ENCODE results near the gene STRA8. TPM values are rescaled to one million over a fixed set of nuclear protein-coding genes. Genes with fewer than 3 reads are reported as not detected.
"Not testable (repeated sequence)": the region's sequence is repeated elsewhere in the genome, so short reads cannot be mapped to it uniquely, and the experiment has no call there.

Gene STRA8
- total and polyA plus RNA-seq, 12 donors, result not detected

GRCh38 chr7:135224027-135224426 is 9.6 kb upstream of the STRA8 start:
- DNase-seq, result no peak
- WGBS, 4 donors, result 26 to 76% (median 40%) methylated on average over 1 of the region's 1 CpG
- no peaks in the 10 kb centered on the region for H3K9me3 ChIP-seq (replicated peaks in 1 of 3)

GRCh38 chr7:135231686-135232085 is 2.0 kb upstream of the STRA8 start:
- Histone ChIP-seq H3K4me1 (replicated peaks in 1 of 2) (no peaks in the 10 kb centered on the region), H3K27ac (no peak overlapping the region), H3K4me3 (no peak overlapping the region), H3K36me3 (replicated peaks in 1 of 2) (no peaks in the 10 kb centered on the region), H3K27me3 (no peaks in the 10 kb centered on the region), H3K9me3 (replicated peaks in 1 of 3) (no peaks in the 10 kb centered on the region)
- intact Hi-C loops (cut with DNase I), result no loop called here
- no peak for TF ChIP-seq POLR2A (IDR thresholded peaks at IDR 0.05)
- TF ChIP-seq, protein P1, sequence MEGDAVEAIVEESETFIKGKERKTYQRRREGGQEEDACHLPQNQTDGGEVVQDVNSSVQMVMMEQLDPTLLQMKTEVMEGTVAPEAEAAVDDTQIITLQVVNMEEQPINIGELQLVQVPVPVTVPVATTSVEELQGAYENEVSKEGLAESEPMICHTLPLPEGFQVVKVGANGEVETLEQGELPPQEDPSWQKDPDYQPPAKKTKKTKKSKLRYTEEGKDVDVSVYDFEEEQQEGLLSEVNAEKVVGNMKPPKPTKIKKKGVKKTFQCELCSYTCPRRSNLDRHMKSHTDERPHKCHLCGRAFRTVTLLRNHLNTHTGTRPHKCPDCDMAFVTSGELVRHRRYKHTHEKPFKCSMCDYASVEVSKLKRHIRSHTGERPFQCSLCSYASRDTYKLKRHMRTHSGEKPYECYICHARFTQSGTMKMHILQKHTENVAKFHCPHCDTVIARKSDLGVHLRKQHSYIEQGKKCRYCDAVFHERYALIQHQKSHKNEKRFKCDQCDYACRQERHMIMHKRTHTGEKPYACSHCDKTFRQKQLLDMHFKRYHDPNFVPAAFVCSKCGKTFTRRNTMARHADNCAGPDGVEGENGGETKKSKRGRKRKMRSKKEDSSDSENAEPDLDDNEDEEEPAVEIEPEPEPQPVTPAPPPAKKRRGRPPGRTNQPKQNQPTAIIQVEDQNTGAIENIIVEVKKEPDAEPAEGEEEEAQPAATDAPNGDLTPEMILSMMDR (IDR thresholded peaks at IDR 0.05), result no peak
- no peak for DNase-seq

More at GRCh38 chr7:135224027-135224426, 9.6 kb upstream of the STRA8 start:
- H3K36me3 ChIP-seq (replicated peaks in 1 of 2), result no peaks in the 10 kb centered on the region
- H3K4me1 ChIP-seq (replicated peaks in 1 of 2), result no peaks in the 10 kb centered on the region
- no peak overlapping the region for H3K4me3 ChIP-seq
- TF ChIP-seq POLR2A (IDR thresholded peaks at IDR 0.05), result no peak
- TF ChIP-seq, protein P1 (IDR thresholded peaks at IDR 0.05), result no peak
- no peak overlapping the region for H3K27ac ChIP-seq
- intact Hi-C loops (cut with DNase I), result no loop called here
- H3K27me3 ChIP-seq, result no peaks in the 10 kb centered on the region

GRCh38 chr7:135232087-135232486 is 1.6 kb upstream of the STRA8 start:
- Histone ChIP-seq H3K27ac (no peak overlapping the region), H3K9me3 (replicated peaks in 1 of 3) (no peaks in the 10 kb centered on the region), H3K4me1 (replicated peaks in 1 of 2) (no peaks in the 10 kb centered on the region), H3K36me3 (replicated peaks in 1 of 2) (no peaks in the 10 kb centered on the region), H3K4me3 (no peak overlapping the region), H3K27me3 (no peaks in the 10 kb centered on the region)
- intact Hi-C loops (cut with DNase I), result no loop called here
- WGBS, 4 donors, result 93 to 98% (median 95%) methylated on average over 6 of the region's 6 CpGs
- no peak for TF ChIP-seq POLR2A (IDR thresholded peaks at IDR 0.05)
- TF ChIP-seq, protein P1 (IDR thresholded peaks at IDR 0.05), result no peak
- no peak for DNase-seq

DNA sequence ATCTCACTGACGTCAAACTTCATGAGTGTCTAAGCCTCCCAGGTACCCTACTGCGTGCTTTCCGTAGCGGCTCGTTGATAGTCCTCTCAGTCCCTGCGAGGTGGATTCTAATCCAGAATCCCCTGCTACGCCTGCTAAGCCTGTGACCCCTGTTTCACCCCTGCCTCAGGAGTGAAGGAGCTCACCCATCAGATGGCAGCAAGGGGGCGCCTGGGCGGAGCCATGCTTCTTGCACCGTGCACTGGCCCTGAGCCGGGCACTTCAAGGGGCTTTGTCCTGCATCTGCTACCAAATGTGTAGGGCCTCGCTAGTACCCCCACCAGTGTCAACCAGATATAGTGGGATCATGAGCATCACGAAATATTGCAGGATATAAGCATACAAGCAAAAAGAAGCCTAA is 918 bp upstream of the STRA8 start:
- Histone ChIP-seq H3K9me3 (replicated peaks in 1 of 3) (no peaks in the 10 kb centered on the region), H3K27me3 (no peaks in the 10 kb centered on the region), H3K4me1 (replicated peaks in 1 of 2) (no peaks in the 10 kb centered on the region), H3K4me3 (no peak overlapping the region), H3K36me3 (replicated peaks in 1 of 2) (no peaks in the 10 kb centered on the region), H3K27ac (no peak overlapping the region)
- 88 to 92% (median 90%) methylated on average over 9 to 13 of the region's 13 CpGs for WGBS, 4 donors
- TF ChIP-seq POLR2A (IDR thresholded peaks at IDR 0.05), result no peak
- TF ChIP-seq, protein P1 (IDR thresholded peaks at IDR 0.05), result no peak
- no peak for DNase-seq
- intact Hi-C loops (cut with DNase I), result no loop called here

- WGBS, 4 donors, result 87 to 94% (median 90%) methylated on average over 12 to 14 of the region's 14 CpGs
- H3K4me1 ChIP-seq (replicated peaks in 1 of 2); H3K9me3 ChIP-seq (replicated peaks in 1 of 3); H3K4me3 ChIP-seq; H3K36me3 ChIP-seq (replicated peaks in 1 of 2); H3K27ac ChIP-seq; H3K27me3 ChIP-seq; intact Hi-C loops (cut with DNase I); DNase-seq: not testable (repeated sequence)
These were observed 457 bp downstream of the STRA8 start for GRCh38 chr7:135234095-135234494.
